NB4 (cell line): ENCODE measurements around the gene AKT1.

Source experiments
- CTCF ChIP-seq: IDR thresholded peaks from one replicate; pipeline ENCODE4 v1.5.1; 2012; ENCODE audit warnings: low read depth, low read length
- MAX ChIP-seq: IDR thresholded peaks from 2 replicates; pipeline ENCODE4 v1.6.1; 2011; ENCODE audit warnings: low read depth, low read length
- POLR2A ChIP-seq: IDR thresholded peaks from 2 replicates; pipeline ENCODE4 v1.6.1; 2011; ENCODE audit warnings: mild to moderate bottlenecking; ENCODE audit not compliant: insufficient read length; ENCODE audit errors: extremely low read depth

- TF ChIP-seq CTCF: no peak
- TF ChIP-seq POLR2A: no peak
- TF ChIP-seq MAX: no peak
These were observed 936 bp downstream of the AKT1 start for GRCh38 chr14:104794631-104794992.
